ENCODE data around the gene REV3L.
"Not testable (repeated sequence)": the region's sequence is repeated elsewhere in the genome, so short reads cannot be mapped to it uniquely, and the experiment has no call there.

REV3L gene

GRCh38 chr6:111301946-111302345 lies 181.1 kb downstream of the REV3L start:
- no peak for DNase-seq (ENCODE audit: low read depth in 1 of 2, low spot score in 1 of 2)
- Histone ChIP-seq H3K27me3 (ENCODE audit: insufficient read depth, poor library complexity, severe bottlenecking) (no peaks in the 10 kb centered on the region), H3K27ac (replicated peaks) (no peak overlapping the region), H3K4me3 (replicated peaks; ENCODE audit: insufficient read depth, low read length) (no peak overlapping the region)
- TF ChIP-seq SPI1 (IDR thresholded peaks at IDR 0.05; ENCODE audit: borderline replicate concordance, low read depth) (no peak), POLR2AphosphoS5 (IDR thresholded peaks at IDR 0.05; ENCODE audit: low read depth) (no peak), REST (IDR thresholded peaks at IDR 0.05; ENCODE audit: insufficient replicate concordance, low read depth) (no peak), CTCF (IDR thresholded peaks at IDR 0.05; ENCODE audit: insufficient read depth, low read length) (no peak), GABPA (IDR thresholded peaks at IDR 0.05; ENCODE audit: low read depth) (no peak)

GRCh38 chr6:111300938-111301800 lies 181.8 kb downstream of the REV3L start:
- DNase-seq (ENCODE audit: low read depth in 1 of 2, low spot score in 1 of 2); H3K27me3 ChIP-seq (ENCODE audit: insufficient read depth, poor library complexity, severe bottlenecking); H3K4me3 ChIP-seq (replicated peaks; ENCODE audit: insufficient read depth, low read length); H3K27ac ChIP-seq (replicated peaks): not testable (repeated sequence)

- Histone ChIP-seq H3K27me3 (ENCODE audit: insufficient read depth, poor library complexity, severe bottlenecking) (no peaks in the 10 kb centered on the region), H3K27ac (replicated peaks) (no peak overlapping the region), H3K4me3 (replicated peaks; ENCODE audit: insufficient read depth, low read length) (no peak overlapping the region)
- TF ChIP-seq CTCF (IDR thresholded peaks at IDR 0.05; ENCODE audit: insufficient read depth, low read length) (no peak), SPI1 (IDR thresholded peaks at IDR 0.05; ENCODE audit: borderline replicate concordance, low read depth) (no peak), GABPA (IDR thresholded peaks at IDR 0.05; ENCODE audit: low read depth) (no peak), REST (IDR thresholded peaks at IDR 0.05; ENCODE audit: insufficient replicate concordance, low read depth) (no peak), POLR2AphosphoS5 (IDR thresholded peaks at IDR 0.05; ENCODE audit: low read depth) (no peak)
- no peak for DNase-seq (ENCODE audit: low read depth in 1 of 2, low spot score in 1 of 2)
Measured at GRCh38 chr6:111297776-111298175, 185.2 kb downstream of the REV3L start.

- no peak for DNase-seq (ENCODE audit: low read depth in 1 of 2, low spot score in 1 of 2)
Measured at GRCh38 chr6:111294374-111294967, 188.5 kb downstream of the REV3L start.

More at GRCh38 chr6:111294374-111294967, 188.5 kb downstream of the REV3L start:
- no peak for TF ChIP-seq CTCF (IDR thresholded peaks at IDR 0.05; ENCODE audit: insufficient read depth, low read length)
- no peak for TF ChIP-seq POLR2AphosphoS5 (IDR thresholded peaks at IDR 0.05; ENCODE audit: low read depth)
- no peak for TF ChIP-seq SPI1 (IDR thresholded peaks at IDR 0.05; ENCODE audit: borderline replicate concordance, low read depth)
- TF ChIP-seq GABPA (IDR thresholded peaks at IDR 0.05; ENCODE audit: low read depth) = no peak
- H3K27ac ChIP-seq (replicated peaks) = no peak overlapping the region
- no peak overlapping the region for H3K4me3 ChIP-seq (replicated peaks; ENCODE audit: insufficient read depth, low read length)
- H3K27me3 ChIP-seq (ENCODE audit: insufficient read depth, poor library complexity, severe bottlenecking) = no peaks in the 10 kb centered on the region

Data from HL-60 (cell line).